NCI-H2227 (cell line): ENCODE data around the gene TNFSF10.
A peak's percentile ranks its signal among the peaks of the same experiment; 100 is the strongest.

Experiments used
- DNase-seq: peaks from one replicate; lab custom pipeline; 2025; ENCODE audit not compliant: unreplicated experiment; lab: John Stamatoyannopoulos, UW

The TNFSF10 gene

DNA sequence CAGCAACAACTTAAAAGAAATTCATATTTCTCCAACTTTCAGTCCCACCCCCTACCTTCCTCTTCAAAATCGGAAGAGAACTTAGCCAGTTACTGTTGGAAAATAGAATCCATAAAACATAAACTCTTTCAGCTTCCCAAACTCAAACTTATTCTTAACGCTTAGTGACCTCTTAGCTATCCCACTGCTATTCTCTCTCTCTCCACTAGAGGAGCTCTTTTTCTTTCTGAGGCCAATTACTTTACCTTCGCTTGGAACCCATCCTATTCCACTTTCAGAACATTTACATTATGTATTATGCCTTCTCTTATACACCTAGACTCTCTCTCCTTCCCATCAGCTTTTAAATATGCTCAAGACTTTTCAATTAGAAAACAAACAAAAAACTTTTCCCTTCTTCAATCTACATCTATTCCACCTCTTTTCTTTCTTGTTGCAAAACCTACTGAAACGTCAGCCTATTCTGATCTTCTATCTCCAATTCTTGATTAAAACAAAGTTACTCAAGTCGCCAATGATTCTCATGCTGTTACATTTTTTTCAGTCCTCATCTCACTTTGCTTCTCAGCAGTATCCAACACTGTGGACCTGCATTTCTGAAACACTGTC, 61.6 kb downstream of the TNFSF10 start:
- peak; percentile 13 for DNase-seq

DNA sequence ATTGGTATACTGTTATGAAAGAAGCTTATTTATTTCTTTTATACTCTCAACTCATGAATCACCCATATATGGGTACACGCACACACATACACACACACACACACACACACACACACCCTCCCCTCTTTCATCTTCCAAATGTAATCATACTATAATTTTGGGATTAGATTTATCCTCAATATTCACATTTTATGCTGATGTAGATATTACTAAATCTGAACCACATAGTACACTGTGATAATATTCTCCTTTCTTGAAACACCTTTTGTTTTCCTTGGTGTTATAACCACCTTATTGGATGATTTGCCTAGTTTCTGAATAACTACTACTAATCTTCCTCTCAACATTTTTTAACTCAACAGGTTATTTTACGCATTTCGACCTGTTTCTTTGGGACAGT, 66.8 kb downstream of the TNFSF10 start:
- no peak for DNase-seq
